ENCODE measurements around the gene AP2A1.

The AP2A1 gene

DNA sequence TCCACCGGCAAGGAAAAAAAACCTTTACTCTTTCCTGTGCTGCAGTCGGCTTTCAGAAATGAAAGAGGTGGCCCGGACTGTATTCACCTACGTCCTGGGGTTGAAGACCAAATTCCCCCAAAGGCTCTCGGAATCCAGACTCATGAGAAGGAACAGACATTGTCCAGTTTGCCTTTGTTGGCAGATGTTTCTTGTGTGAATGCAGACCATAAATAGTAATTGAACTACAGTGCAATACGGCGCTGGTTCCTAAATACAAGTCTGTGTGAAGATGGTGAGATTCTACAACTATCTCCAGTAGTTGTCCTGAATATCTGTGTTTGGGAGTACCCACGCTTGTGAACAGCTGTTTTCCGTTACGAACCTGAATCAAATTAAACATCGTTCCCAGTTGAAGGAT lies 72.9 kb downstream of the AP2A1 start:
- no peak for DNase-seq (ENCODE audit: low read depth)

DNA sequence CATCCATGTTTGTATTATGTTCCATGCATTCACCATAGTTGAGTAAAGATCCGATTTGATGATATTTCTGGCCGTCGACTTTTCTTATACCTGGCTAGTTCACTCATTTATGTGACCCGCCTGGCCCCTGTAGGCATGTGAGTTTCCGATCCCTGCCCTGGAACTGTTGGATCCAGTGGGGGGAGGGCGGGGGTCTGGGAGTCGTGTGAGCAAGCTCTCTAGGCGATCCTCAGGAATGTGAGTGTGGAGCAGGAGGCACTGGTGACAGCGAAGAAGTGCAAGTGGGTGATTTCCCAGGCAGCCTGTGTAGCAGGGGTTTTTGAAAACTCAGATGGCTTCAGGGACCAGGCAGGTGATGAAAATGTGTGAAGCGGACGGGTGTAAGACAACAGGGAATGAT lies 73.5 kb downstream of the AP2A1 start:
- DNase-seq (ENCODE audit: low read depth) = no peak

DNA sequence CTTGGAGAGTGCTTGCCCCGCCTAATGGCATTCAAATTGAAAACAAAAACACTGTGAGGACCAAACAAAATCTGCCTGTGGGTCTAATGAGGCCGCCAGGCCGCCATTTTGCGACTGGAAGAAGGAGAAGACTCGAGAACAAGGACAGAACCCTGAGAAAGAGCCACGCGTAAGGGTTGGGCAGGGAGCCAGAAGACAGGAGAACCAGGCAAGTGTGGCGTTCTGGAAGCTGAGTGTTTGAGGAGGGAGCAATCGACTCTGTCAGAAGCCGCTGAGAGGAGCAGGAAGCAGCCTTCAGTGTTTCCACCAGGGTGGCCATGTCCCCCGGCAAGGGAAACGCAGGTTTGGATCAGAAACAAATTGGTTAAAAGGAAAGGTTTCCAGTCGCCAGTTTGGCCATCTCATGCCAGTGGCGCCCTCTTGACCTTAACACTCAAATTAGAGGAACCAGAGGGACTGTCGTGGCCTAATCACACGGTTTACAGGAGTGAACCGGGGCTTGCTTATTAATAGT lies 74.0 kb downstream of the AP2A1 start:
- no peak for DNase-seq (ENCODE audit: low read depth)

DNA sequence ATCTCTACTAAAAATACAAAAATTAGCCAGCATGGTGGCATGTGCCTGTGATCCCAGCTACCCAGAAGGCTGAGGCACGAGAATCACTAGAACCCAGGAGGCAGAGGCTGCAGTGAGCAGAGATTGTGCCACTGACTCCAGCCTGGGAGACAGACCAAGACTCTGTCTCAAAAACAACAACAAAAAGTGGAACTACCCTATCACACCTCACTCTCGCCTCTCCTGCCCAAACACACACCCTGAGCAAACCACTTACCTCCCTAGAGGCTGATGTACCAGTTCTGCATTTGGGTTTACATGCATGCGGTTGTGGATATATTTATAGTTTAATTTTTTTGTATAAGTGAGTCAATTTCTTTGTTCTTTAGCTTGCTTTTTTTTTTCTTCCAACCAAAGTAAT lies 76.5 kb downstream of the AP2A1 start:
- DNase-seq (ENCODE audit: low read depth) = no peak

DNA sequence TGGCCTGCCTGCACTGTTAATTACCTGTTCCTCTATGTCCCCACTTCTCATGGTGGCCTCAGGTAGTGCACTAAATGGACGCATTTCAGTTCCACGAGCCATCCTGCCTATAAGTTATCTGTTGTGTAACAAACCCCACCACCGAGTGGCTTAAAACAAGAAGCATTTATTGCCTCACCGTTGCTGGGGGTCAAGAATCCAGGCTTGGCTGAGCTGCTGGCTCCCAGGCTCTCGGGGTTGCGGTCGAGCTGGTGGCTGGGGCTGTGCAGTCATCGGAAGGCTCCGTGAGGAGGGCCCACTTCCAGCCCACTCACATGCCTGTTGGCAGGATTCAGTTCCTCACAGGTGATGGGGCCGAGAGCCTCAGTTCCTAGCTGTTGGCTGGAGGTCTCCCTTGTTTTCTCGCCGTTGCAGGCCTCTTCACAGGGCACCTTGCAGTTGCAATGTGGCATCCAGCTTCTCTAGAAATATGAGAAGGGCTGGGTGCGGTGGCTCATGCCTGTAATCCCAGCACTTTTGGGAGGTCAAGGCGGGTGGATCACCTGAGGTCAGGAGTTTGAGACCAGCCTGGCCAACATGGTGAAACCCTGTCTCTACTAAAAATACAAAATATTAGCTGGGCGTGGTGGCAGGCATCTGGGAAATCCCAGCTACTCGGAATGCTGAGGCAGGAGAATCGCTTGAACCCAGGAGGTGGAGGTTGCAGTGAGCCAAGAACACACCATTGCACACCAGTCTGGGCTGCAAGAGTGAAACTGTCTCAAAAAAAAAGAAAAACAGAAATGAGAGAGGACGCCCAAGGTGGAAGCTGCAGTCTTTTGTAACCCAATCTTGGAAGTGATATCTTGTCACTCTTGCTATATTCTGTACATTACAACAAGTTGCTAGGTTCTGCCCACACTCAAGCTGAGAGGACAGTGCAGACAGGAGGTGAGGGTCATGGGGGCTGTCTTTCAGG lies 77.6 kb downstream of the AP2A1 start:
- DNase-seq (ENCODE audit: low read depth) = no peak

DNA sequence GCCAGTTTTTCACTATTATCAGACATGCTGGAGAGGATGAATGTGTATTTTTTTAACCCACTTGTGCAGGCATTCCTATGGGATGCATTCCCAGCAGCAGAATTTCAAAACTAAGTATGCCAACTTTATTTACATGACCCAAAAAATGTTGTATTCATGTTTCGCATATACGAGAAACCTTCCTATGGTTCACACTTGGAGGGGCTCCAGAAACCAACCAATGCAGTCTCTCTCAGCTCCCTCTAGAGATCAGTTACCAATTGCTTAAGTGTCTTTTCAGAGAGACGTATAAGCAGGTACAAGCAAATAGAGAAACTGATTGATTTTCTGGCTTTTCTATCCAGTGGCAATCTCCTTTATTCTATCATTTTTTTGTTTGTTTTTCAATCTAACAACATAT lies 78.6 kb downstream of the AP2A1 start:
- DNase-seq (ENCODE audit: low read depth) = no peak

DNA sequence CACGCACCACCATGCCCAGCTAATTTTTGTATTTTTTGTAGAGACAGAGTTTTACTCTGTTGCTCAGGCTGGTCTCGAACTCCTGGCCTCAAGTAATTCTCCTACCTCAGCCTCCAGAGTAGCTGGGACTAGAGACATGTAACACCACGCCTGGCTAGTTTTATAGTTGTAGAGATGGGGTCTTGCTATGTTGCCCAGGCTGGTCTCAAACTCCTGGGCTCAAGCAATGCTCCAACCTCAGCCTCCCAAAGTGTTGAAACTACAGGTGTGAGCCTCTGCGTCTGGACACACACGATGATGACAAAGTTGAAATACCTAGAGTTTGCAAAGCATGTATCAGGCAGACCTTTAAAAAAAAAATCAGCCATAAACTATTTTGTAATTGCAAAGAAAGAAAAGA lies 79.6 kb downstream of the AP2A1 start:
- no peak for DNase-seq (ENCODE audit: low read depth)

DNA sequence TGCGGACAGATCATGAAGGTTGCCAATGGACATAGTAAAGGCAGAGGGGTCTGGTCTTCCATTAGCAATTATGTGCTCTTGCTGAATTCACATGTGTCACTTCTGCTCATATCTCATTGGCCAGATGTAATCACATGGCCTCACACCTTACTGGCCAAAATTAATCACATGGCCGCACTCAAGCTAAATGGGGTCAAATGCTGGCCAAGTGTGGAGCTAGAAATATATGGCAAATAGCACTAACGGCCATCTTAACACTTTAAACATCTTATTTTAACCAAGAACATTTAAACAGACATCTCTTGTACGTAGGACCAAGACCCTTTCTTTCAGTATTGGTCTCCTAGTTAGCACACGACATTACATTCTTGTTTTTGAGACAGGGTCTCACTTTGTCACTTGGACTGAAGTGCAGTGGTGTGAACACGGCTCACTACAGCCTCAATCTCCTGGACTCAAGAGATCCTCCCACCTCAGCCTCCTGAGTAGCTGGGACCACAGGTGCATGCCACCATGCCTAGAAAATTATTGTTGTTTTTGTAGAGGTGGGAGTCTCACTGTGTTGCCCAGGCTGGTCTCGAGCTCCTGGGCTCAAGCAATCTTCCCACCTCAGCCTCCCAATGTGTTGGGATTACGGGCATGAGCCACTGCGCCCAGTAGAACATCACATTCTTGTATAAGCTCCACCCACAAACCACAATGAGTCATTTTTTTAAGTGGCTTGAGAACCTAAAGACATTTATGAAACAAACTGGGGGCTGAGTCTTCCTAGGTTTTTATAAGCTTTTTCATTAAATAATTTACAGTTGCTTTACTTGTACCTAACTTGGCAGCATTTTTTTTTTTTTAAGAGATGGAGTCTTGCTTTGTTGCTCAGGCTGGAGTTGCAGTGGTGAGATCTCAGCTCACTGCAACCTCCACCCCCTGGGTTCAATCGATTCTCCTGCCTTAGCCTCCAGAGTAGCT lies 81.2 kb downstream of the AP2A1 start:
- no peak for DNase-seq (ENCODE audit: low read depth)

DNA sequence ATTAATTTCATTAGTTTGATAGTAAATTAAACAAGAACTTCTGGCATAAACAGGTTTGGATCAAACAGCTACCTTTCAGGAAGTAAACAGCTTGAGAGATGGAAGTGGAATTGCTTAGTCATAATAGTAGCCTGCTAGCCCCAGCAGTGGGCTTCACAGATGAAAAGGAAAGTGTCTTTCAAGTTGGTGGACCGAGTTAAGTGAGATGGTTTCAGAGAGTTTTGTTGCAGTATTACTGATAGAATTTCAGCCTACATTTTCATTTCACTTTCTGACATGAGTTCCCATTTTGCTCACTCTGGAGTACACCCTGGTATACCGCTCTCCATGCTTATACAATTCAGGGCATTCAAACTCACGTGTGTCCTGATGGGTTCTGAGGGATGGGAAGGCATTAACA lies 82.1 kb downstream of the AP2A1 start:
- no peak for DNase-seq (ENCODE audit: low read depth)

DNA sequence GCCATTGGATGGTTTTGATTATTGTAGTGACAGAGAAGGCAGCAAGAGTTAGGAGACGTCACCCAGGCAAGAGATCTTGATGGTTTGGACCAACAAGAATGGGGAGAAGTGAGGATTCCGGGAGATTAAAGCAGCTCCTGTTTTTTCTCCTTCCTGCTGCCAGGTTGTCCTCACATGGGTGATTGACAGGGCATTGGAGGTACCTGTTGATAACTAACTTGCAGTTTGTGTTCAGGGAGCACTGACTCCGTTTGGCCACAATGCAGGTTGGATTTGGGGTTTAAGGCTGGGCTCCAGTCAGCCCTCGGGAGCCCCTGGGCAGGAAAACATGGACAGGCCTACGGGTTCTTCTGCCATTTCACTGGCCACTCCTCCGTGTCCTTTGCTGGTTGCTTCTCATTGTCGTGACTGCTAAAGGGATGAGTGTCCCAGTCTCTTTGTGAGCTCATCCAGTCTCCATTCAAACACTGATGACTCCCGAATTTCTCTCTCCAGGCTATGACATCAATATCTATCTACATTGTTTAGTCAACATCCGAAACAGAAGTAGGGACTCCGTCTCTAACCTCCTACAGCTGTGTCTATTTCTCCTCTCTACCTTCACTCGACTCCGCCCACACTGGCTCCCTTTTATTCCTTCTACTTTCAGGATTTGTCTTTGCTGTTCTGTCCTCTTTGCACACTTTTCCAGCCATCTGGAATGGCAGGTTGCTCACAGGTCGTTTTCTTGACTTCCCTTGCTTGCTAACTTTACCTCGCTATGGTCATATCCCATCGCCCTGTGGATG lies 82.8 kb downstream of the AP2A1 start:
- DNase-seq (ENCODE audit: low read depth) = no peak

DNA sequence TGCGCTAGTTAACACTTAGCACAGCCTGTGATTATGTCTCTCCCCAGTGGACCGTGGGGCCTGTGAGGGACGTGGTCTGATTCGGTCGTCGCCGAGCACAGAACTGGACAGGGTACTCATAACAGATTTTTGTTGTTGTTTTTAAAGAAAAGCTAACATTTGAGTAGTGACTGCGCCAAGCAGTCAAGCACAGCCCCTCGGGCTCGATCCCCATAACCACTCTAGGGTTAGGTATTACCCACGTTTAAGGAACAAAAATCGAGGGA lies 83.4 kb downstream of the AP2A1 start:
- no peak for DNase-seq (ENCODE audit: low read depth)

DNA sequence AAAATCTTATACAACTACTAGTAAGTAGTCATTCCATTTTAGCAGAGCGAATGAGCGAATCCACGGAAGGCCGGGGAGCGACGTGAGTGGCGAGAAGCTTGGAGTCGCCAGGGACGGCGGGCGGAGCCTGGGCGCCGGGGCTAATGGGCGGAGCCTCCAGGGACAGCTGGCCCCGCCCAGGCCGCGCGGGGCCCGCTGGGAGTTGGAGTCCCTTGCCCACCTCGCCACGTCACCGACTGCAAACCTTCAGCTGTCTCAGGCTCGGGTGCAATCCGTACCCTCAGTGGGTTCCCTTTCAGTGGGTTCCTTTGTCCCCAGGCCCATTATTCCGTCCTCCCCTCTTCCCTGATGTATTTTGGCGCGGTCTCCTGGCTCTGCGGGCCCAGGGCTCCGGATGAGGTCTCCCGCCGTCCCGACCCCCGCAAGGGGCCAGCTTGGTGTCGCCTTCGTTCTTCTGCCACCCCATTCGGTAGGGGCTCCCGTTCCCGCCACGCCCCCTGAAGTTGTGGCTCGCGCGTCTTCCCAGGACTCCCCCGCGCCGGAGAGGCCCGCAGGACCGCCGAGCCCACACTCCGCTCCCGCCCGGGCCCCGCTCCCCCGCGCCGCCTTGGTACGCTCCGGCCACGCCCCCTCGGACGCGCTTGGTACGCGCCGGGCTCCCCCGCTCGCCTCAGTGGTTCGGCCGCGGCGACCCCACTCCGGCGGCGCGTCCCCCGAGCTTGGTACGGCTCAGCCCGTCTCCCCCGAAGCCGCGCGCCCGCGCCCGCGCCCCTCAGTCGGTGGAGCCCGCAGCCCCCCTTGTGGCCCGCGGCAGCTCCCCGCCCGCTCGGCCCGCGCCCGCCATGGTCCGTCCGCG lies 83.9 kb downstream of the AP2A1 start, which contains the start of gene PTOV1:
PTOV1 (plus strand) TSS at position 673 of the 856 bp plus-strand sequence.
- DNase-seq (ENCODE audit: low read depth) = peak; percentile 81

DNA sequence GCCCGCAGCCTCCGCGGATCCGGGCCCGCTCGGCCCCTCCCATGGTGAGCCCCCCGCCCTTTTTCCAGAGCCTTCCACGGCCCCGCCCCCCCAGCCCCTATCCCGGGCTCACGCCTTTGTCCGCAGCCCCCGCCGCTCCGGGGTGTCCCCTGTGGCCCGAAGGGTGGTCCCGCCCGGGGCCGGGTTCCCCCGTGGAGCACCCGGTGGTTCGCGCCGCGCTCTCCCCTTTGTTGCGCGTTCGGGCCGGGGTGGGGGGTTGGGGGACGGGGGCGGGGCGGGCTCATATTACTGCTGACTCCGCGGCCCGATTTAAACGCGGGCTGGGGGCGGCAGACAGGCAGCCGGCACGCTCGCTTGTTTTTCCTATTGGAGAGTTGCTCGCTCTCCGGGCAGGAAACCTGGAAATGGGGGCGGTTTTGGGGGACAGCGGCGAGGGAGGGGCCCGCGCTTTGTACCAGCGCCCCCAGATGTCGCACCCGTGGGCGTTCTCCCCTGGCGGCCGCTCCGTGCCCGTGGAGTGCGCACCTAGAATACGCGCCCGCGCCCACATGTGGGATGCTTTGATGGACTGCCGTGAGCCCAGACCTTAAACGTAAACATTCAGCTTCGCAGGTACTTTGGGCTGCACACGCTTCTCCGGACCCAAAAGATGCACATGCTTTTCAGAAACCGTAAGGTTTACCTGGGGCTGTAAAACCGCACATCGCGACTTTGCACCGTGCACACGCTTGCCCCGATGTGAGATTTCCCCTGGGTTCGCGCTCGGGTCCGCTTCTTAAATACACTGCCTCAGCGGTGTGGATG lies 84.9 kb downstream of the AP2A1 start:
- DNase-seq (ENCODE audit: low read depth) = no peak

DNA sequence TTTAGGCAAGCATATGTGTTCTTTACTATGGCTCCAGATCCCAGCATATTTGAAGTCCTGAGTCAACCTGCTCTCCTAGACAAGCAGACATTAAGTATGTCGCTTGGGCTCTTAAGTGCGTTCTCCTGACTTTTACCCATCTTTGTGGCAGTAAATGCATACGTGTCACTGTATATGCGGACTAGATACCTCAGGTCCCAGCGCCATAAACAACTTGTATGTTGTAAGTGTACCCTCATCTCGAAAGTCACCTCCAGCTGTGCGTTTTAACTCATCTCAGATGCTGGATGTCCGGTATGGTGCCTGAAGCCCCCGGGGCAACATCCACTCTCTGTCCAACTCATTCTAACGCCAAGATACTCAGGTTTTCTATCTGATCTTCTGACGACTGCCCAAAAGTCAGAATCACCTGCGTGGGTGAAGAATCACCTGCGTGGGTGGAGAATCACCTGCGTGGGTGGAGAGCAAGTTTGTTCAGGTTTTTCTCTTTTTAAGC lies 85.9 kb downstream of the AP2A1 start:
- no peak for DNase-seq (ENCODE audit: low read depth)

DNA sequence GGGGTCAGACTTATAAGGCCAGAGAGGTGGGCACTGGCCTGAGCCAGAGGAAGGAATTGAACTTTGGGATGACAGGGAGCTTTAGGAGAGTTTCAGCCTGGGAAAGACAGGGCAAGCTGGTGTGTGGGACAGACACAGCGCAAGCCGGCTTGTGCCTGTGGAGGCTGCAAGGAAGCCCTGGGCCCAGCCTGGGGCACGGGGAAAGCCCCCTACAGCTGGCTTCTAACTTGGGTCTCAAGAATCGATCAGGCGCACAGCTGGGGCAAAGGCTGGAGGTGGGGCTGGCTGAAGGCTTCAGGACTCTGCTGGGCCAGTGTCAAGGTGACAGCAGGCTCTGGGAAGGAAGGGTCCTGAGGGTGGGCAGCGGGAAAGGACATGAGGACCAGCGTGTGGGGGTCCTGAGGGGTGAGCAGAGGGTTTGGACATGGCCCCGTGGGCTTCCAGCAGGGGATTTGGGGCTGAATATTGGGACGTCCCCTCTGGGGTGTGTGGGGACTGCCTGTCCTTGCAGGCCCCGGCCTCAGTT lies 87.1 kb downstream of the AP2A1 start:
- DNase-seq (ENCODE audit: low read depth) = no peak

DNA sequence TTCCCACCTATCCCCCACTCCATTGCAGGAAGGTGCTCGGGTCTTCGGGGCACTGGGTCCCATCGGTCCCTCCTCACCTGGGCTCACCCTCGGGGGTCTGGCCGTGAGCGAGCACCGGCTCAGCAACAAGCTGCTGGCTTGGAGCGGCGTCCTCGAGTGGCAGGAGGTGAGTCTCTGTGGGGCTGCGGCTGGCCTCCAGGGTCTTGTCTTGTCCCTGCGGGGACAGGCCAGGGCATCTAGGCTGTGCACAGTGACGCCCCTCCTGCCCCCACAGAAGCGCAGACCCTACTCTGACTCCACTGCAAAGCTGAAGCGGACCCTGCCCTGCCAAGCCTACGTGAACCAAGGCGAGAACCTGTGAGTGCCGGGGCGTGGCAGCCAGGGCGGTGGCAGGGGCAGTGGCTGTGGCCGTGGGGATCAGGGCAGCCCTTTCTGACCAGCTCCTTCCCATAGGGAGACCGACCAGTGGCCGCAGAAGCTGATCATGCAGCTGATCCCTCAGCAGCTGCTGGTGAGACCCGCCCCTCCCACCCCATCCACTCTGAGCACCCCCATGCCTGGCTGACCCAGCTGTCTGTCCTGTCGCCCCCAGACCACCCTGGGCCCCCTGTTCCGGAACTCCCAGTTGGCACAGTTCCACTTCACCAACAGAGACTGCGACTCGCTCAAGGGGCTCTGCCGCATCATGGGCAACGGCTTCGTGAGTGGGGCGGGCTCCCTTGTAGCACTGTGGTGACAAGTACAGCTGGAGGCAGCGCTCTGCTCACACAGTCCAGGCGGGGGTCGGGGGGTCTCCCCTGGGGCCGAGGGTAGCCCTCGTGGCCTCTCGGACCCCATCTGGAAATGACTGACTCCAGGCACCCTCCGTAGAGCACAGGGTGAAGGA lies 87.8 kb downstream of the AP2A1 start:
- DNase-seq (ENCODE audit: low read depth) = no peak

DNA sequence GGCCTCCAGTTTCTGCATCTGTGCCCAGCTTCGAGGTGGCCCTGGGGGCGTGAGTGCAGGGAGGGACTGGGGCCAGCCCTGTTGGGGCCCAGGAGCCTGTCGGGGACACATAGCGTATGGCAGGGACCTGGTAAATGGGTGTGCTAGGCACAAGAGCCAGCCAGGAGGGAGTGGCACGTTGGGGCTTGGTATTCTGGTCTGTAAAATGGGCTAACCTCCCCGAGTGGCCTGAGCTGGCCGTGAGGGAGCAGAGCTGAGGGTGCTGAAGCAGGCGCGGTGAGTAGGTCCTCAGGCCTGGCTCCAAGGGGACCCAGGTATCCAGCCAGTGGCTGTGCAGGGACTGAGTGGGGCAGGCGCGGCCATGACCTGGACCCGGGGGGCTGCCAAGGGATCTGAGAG lies 88.5 kb downstream of the AP2A1 start:
- no peak for DNase-seq (ENCODE audit: low read depth)

DNA sequence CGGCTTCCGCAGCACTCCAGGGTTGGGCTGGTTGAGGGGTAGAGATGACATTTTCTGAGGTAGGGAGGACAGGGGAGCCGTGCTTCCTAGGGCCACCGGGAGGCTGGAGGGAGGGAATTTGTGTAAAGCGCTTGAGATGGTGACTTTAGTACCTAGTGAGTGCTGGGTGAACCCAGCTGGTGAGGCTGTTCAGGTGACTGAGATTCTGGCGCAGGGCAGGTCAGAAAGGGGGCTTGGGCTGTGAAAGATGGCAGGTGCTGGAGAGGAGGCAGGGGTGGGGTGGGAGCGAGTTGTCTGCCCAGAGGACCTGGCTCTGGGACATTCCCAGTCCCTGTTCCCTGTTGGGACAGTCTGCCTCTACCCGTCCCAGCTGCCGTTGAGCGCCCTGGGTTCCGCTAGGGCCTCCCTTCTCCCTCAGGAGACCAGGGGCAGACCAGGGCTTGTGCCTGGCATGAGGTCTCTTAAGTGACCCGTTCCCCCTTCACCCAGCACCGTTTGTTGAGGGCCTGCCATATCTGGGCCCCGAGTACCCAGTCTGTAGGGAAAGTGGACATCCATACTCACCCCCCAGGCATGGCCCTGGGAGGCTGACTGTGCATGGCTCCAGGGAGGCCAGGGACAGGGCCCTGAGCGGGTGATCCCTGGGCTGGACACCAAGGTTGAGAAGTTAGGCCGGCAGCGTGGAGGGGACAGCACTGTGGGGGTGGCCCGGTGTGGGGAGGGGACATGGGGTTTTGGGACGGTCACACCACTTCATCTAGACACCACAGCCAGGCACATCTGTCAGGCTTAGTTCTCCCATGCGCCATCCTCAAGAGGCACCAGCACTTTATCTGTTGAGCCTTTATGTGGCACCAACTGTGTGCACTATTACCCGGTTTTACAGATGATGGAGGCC lies 89.1 kb downstream of the AP2A1 start:
- DNase-seq (ENCODE audit: low read depth) = no peak
